MM.1S (cell line): Measurements from ENCODE around the gene JSRP1.

Experiments used
- DNase-seq: peaks from one replicate; pipeline ENCODE4 v3.0.0-alpha.2; 2015
- H2AFZ ChIP-seq: fragments of 300-600 bp; sonication (generic); 2 replicates; pipeline ENCODE4 v1.6.0; 2016; ENCODE audit warnings: antibody characterized with exemption, low read length
- H3F3A ChIP-seq: fragments of 300-600 bp; sonication (generic); 2 replicates; pipeline ENCODE4 v1.6.1; 2016; ENCODE audit warnings: mild to moderate bottlenecking, antibody characterized with exemption, low read length, moderate library complexity, mixed read lengths; ENCODE audit not compliant: insufficient read depth
- H3K27ac ChIP-seq: fragments of 300-600 bp; sonication (generic); 2 replicates; pipeline ENCODE4 v1.5.1; 2016; ENCODE audit warnings: mild to moderate bottlenecking, low read length
- H3K27me3 ChIP-seq: fragments of 300-600 bp; sonication (generic); replicated peaks from 2 replicates; pipeline ENCODE4 v1.6.0; 2016; ENCODE audit warnings: low read length; ENCODE audit not compliant: insufficient read depth
- H3K36me3 ChIP-seq: fragments of 300-600 bp; sonication (generic); replicated peaks from 2 replicates; pipeline ENCODE4 v1.6.1; 2016; ENCODE audit warnings: mild to moderate bottlenecking, low read length, mixed read lengths; ENCODE audit not compliant: insufficient read depth
- H3K4me1 ChIP-seq: fragments of 300-600 bp; sonication (generic); 2 replicates; pipeline ENCODE4 v1.6.1; 2016; ENCODE audit warnings: low read length, mixed read lengths
- H3K4me2 ChIP-seq: fragments of 300-600 bp; sonication (generic); 2 replicates; pipeline ENCODE4 v1.6.0; 2016; ENCODE audit warnings: low read depth, low read length
- H3K4me3 ChIP-seq: fragments of 300-600 bp; sonication (generic); 2 replicates; pipeline ENCODE4 v1.5.1; 2016; ENCODE audit warnings: low read length, mixed read lengths
- H3K79me2 ChIP-seq: fragments of 300-600 bp; sonication (generic); 2 replicates; pipeline ENCODE4 v1.6.1; 2016; ENCODE audit warnings: mixed run types, low read length, mixed read lengths
- H3K9ac ChIP-seq: fragments of 300-600 bp; sonication (generic); 2 replicates; pipeline ENCODE4 v1.6.1; 2016; ENCODE audit warnings: low read length, mixed read lengths
- H3K9me2 ChIP-seq: fragments of 300-600 bp; sonication (generic); replicated peaks from 2 replicates; pipeline ENCODE4 v1.6.1; 2016; ENCODE audit warnings: mild to moderate bottlenecking, low read length, mixed read lengths; ENCODE audit not compliant: insufficient read depth
- H3K9me3 ChIP-seq: fragments of 300-600 bp; sonication (generic); replicated peaks from 2 replicates; pipeline ENCODE4 v1.6.1; 2016; ENCODE audit warnings: mild to moderate bottlenecking, low read length, mixed read lengths; ENCODE audit not compliant: insufficient read depth
- H4K20me1 ChIP-seq: fragments of 300-600 bp; sonication (generic); 2 replicates; pipeline ENCODE4 v1.6.1; 2016; ENCODE audit warnings: mild to moderate bottlenecking, low read length, moderate library complexity, mixed read lengths; ENCODE audit not compliant: insufficient read depth
- EZH2 ChIP-seq: fragments of 300-600 bp; sonication (generic); optimal IDR thresholded peaks from 2 replicates; pipeline ENCODE3; 2017; ENCODE audit warnings: low read depth, mild to moderate bottlenecking, antibody characterized with exemption, low read length, mixed read lengths
- EZH2phosphoT487 ChIP-seq: fragments of 300-600 bp; sonication (generic); IDR thresholded peaks from 2 replicates; pipeline ENCODE4 v1.6.1; 2018; ENCODE audit warnings: antibody characterized with exemption, low read length
- TF ChIP-seq, protein P1 (sequence below): fragments of 300-600 bp; sonication (generic); IDR thresholded peaks from 2 replicates; pipeline ENCODE4 v1.5.1; 2016; ENCODE audit warnings: antibody characterized with exemption, low read length, mixed read lengths

The JSRP1 gene

DNA sequence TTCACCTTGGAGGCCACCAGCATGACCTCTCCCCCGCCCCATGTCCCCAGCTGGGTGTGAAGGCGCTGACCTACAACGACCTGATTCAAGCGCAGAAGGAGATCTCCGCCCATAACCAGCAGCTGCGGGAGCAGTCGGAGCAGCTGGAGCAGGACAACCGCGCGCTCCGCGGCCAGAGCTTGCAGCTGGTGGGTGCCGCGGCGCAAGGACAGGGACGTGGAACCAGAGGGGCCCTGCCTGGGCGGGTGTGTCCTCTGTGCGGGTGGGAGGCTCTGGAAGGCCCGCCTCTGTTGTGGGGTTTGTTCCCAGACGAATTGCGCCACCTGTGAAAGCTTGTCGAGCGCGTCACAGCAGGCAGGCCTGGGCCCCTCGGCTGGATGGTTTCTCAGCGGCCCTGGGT, 42.4 kb downstream of the JSRP1 start:
- no peaks in the 10 kb centered on the region for H3K9me3 ChIP-seq
- TF ChIP-seq, protein P1, sequence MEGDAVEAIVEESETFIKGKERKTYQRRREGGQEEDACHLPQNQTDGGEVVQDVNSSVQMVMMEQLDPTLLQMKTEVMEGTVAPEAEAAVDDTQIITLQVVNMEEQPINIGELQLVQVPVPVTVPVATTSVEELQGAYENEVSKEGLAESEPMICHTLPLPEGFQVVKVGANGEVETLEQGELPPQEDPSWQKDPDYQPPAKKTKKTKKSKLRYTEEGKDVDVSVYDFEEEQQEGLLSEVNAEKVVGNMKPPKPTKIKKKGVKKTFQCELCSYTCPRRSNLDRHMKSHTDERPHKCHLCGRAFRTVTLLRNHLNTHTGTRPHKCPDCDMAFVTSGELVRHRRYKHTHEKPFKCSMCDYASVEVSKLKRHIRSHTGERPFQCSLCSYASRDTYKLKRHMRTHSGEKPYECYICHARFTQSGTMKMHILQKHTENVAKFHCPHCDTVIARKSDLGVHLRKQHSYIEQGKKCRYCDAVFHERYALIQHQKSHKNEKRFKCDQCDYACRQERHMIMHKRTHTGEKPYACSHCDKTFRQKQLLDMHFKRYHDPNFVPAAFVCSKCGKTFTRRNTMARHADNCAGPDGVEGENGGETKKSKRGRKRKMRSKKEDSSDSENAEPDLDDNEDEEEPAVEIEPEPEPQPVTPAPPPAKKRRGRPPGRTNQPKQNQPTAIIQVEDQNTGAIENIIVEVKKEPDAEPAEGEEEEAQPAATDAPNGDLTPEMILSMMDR = no peak
- no peak for TF ChIP-seq EZH2
- TF ChIP-seq EZH2phosphoT487 = no peak

DNA sequence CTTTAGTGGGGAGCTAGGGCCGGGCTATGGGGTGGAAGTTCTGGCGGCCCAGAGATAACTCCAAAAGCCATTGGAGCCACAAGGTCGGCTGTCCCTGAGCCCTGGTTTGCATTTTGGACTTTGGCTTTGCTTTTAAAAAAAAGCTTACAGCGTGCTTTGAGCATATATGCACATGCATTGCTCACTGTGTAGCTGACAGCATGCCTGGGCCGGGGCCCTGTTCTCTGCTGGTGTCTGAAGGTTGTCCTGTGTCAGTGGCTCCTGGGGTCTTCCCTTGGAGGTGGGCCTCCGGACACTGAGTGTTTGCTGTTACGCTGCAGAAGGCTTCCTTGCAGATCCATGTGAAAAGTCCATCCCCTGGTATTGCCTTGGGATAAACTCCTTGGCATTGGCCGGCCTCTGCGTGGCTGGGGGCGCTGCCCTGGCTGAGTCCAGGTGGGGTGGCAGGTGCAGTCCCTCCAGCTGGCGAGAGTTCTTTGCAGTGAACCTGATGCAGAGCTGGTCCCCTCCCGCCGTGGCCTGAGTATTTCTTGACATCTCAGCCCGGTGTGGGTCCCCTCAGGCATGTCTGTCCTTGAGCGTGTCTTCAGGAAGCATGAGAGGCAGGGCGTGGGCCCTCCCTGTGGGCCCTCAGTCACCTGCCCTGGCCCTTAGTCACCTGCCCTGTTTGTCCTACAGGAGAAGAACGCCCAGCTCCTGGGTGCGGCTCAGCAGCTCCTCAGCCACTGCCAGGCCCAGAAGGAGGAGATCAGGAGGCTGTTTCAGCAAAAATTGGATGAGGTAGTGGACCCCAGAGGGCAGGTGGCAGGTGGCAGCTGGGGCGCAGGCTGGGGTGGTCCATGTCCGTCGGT, 43.1 kb downstream of the JSRP1 start:
- Histone ChIP-seq H3K79me2 (peaks cover 50% of the 10 kb centered on the region), H2AFZ (no peak overlapping the region), H3K36me3 (peaks cover 46% of the 10 kb centered on the region), H3K4me1 (no peaks in the 10 kb centered on the region), H4K20me1 (no peaks in the 10 kb centered on the region), H3K27me3 (no peaks in the 10 kb centered on the region), H3K9me3 (no peaks in the 10 kb centered on the region), H3K4me3 (no peak overlapping the region), H3K4me2 (no peak overlapping the region), H3K27ac (no peak overlapping the region), H3K9ac (no peak overlapping the region), H3K9me2 (no peaks in the 10 kb centered on the region), H3F3A (no peaks in the 10 kb centered on the region)
- DNase-seq = no peak
- TF ChIP-seq, protein P1 = no peak
- TF ChIP-seq EZH2 (no peak), EZH2phosphoT487 (no peak)

More for the DNA sequence above, 42.4 kb downstream of the JSRP1 start:
- Histone ChIP-seq H3K9ac (no peak overlapping the region), H3K9me2 (no peaks in the 10 kb centered on the region), H3K4me3 (no peak overlapping the region), H2AFZ (no peak overlapping the region), H4K20me1 (no peaks in the 10 kb centered on the region), H3K4me2 (no peak overlapping the region), H3K27ac (no peak overlapping the region), H3K4me1 (no peaks in the 10 kb centered on the region), H3K36me3 (peaks cover 46% of the 10 kb centered on the region), H3K27me3 (no peaks in the 10 kb centered on the region), H3K79me2 (peaks cover 47% of the 10 kb centered on the region), H3F3A (no peaks in the 10 kb centered on the region)
- no peak for DNase-seq

DNA sequence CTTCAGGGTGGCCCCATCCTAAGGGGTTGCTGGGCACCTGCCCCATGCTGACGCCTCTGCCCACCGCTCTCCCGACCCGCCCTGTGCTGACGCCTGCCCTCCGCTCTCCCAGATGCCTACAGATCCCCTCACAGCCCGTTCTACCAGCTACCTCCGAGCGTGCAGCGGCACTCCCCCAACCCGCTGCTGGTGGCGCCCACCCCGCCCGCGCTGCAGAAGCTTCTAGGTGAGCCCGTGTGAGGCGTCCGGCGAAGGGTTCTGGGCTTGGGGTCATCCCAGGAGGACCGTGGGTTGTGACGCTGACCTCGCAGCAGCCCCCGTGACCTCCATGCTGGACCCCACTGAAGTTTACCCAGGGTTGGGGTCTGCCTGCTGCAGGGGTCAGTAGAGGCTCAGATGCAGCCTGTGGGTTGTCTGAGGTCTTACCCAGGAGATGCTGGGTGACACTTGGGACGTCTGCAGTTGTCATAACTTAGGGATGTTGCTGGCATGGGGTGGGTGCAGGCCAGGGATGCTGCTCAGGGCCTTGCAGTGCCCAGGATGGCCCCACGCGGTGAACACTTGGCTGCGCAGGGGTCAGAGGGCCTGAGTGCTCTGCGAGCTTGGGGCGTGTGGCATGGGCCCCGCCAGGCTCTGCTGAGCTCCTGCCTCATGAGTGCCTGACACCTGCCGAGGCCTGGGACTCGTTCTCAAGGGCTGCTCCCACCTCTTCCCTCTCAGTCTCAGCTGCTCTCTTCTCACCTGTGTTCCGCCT, 45.1 kb downstream of the JSRP1 start:
- Histone ChIP-seq H4K20me1 (no peaks in the 10 kb centered on the region), H3K9ac (no peak overlapping the region), H2AFZ (no peak overlapping the region), H3K9me2 (no peaks in the 10 kb centered on the region), H3K4me2 (no peak overlapping the region), H3K36me3 (peaks cover 35% of the 10 kb centered on the region; the same call in 1 of the 2 replicates), H3F3A (no peaks in the 10 kb centered on the region), H3K79me2 (peaks cover 56% of the 10 kb centered on the region), H3K27me3 (no peaks in the 10 kb centered on the region), H3K9me3 (no peaks in the 10 kb centered on the region), H3K27ac (no peak overlapping the region), H3K4me1 (no peaks in the 10 kb centered on the region), H3K4me3 (no peak overlapping the region)
- no peak for DNase-seq
- TF ChIP-seq EZH2phosphoT487 = no peak
- no peak for TF ChIP-seq EZH2
- TF ChIP-seq, protein P1 = no peak
